K562 (cell line): Measurements from ENCODE around the gene FILIP1. TPM values are rescaled to one million over a fixed set of nuclear protein-coding genes. Genes with fewer than 3 reads are reported as not detected.

Source experiments
- ATAC-seq: fragments of 200-7000 bp; cut with Tn5 transposase; 3 replicates; pipeline ENCODE4 v1.9.1; 2020; ENCODE audit warnings: moderate library complexity
- BruUV-seq: library from RNA; stranded (reverse); fragments of 400-500 nt; replicated peaks from 2 replicates; lab custom pipeline; 2021; lab: Mats Ljungman, UMichigan
- CTCF ChIA-PET: fragments of 300-600 bp; formaldehyde crosslinking; extraction: SDS; loops from one replicate; lab custom pipeline; 2021; ENCODE audit warnings: low intra/inter-chr PET ratio; lab: Yijun Ruan, JAX
- POLR2A ChIA-PET: fragments of 300-600, 350-650 bp; sonication (Branson Sonifier 250); formaldehyde crosslinking; extraction: SDS; loops from one replicate; lab custom pipeline; 2021; ENCODE audit warnings: antibody characterized with exemption, inconsistent platforms; lab: Yijun Ruan, JAX
- DNase-seq, 4 experiments: peaks; one replicate each; pipeline versions ENCODE4 v3.0.0 to v3.0.0-alpha.2; 2011 to 2018; ENCODE audit warnings: low spot score in 3 of 4, mixed read lengths in 3 of 4; ENCODE audit errors: extremely low read depth in 1 of 4
- FAIRE-seq: peaks from 2 replicates; lab custom pipeline; 2011; peaks lifted over from hg19 to GRCh38; lab: Jason Lieb, UNC
- H2AFZ ChIP-seq: 2 replicates; pipeline ENCODE4 v1.6.0; 2011; ENCODE audit warnings: low read depth, low read length, control low read depth, inconsistent platforms
- H3K27ac ChIP-seq: fragments of 200-600 bp; 3 replicates; pipeline ENCODE4 v1.8.0; 2011; ENCODE audit warnings: low read depth, mild to moderate bottlenecking, control low read depth, inconsistent platforms, low read length, moderate library complexity, mixed read lengths; ENCODE audit errors: extremely low read depth
- H3K27me3 ChIP-seq, 2 experiments: fragments of 300-600 bp in 1 of 2; 2 replicates in 1 of 2; 3 replicates in 1 of 2; pipeline versions ENCODE4 v1.6.0 to v1.8.0; 2011; ENCODE audit warnings: inconsistent platforms in 2 of 2, low read length in 2 of 2, mild to moderate bottlenecking in 1 of 2, mixed read lengths in 1 of 2, moderate library complexity in 1 of 2; ENCODE audit not compliant: control insufficient read depth in 2 of 2, insufficient read depth in 2 of 2
- H3K36me3 ChIP-seq: fragments of 300-600 bp; 3 replicates; pipeline ENCODE4 v1.8.0; 2011; ENCODE audit warnings: mild to moderate bottlenecking, low read length, inconsistent platforms; ENCODE audit not compliant: control insufficient read depth, insufficient read depth
- H3K4me1 ChIP-seq, 2 experiments: fragments of 200-600 bp in 1 of 2; replicated peaks in 1 of 2; 2 replicates in 1 of 2; 3 replicates in 1 of 2; pipeline versions ENCODE4 v1.5.1 to v1.8.0; 2011; ENCODE audit warnings: inconsistent platforms in 2 of 2, low read length in 2 of 2, mild to moderate bottlenecking in 1 of 2, mixed read lengths in 1 of 2, moderate library complexity in 1 of 2; ENCODE audit not compliant: control insufficient read depth in 2 of 2, insufficient read depth in 2 of 2
- H3K4me2 ChIP-seq: 2 replicates; pipeline ENCODE4 v1.6.1; 2011; ENCODE audit warnings: low read length, control low read depth, inconsistent platforms, mixed read lengths; ENCODE audit not compliant: insufficient read depth
- H3K4me3 ChIP-seq: fragments of 200-600 bp; sonication (generic), shearing (Covaris generic); 2 replicates; pipeline ENCODE4 v1.5.1; 2016; ENCODE audit warnings: control low read depth, inconsistent platforms
- H3K79me2 ChIP-seq: fragments of 200-600 bp; 3 replicates; pipeline ENCODE4 v1.8.0; 2011; ENCODE audit warnings: low read length, inconsistent platforms; ENCODE audit not compliant: control insufficient read depth, insufficient read depth
- H3K9ac ChIP-seq, 2 experiments: 2 replicates each; pipeline versions ENCODE4 v1.6.0 to v1.6.1; 2011; ENCODE audit warnings: low read depth in 2 of 2, low read length in 2 of 2, control low read depth in 1 of 2, inconsistent platforms in 1 of 2, mild to moderate bottlenecking in 1 of 2, mixed read lengths in 1 of 2; ENCODE audit not compliant: insufficient read depth in 1 of 2
- H3K9me1 ChIP-seq: one replicate; pipeline ENCODE4 v1.6.0; 2011; ENCODE audit warnings: inconsistent platforms, mild to moderate bottlenecking, low read length, moderate library complexity; ENCODE audit not compliant: control insufficient read depth, insufficient read depth
- H3K9me3 ChIP-seq: replicated peaks from 2 replicates; pipeline ENCODE4 v1.5.1; 2011; ENCODE audit warnings: low read depth, low read length, inconsistent platforms; ENCODE audit not compliant: control insufficient read depth, insufficient read depth
- H4K20me1 ChIP-seq: replicated peaks from 2 replicates; pipeline ENCODE4 v1.6.1; 2011; ENCODE audit warnings: low read length, inconsistent platforms, mixed read lengths; ENCODE audit not compliant: control insufficient read depth, insufficient read depth
- ARNT ChIP-seq, 2 experiments: fragments of 450-650 bp; IDR thresholded peaks; 2 replicates each; pipeline ENCODE4 v1.6.1; 2016; ENCODE audit warnings: mild to moderate bottlenecking in 1 of 2
- CBX1 ChIP-seq: sonication (generic); IDR thresholded peaks from 2 replicates; pipeline ENCODE4 v1.6.1; 2016; ENCODE audit warnings: antibody characterized with exemption, low read depth, mild to moderate bottlenecking
- CTCFL ChIP-seq: IDR thresholded peaks from 2 replicates; pipeline ENCODE4 v1.6.1; 2011; ENCODE audit warnings: borderline replicate concordance, low read depth, mild to moderate bottlenecking, moderate library complexity, low read length; ENCODE audit not compliant: insufficient read depth, poor library complexity, severe bottlenecking
- EHMT2 ChIP-seq: fragments of 450-650 bp; IDR thresholded peaks from 2 replicates; pipeline ENCODE4 v1.6.1; 2018; ENCODE audit warnings: antibody characterized with exemption
- ESRRA ChIP-seq: fragments of 450-650 bp; IDR thresholded peaks from 2 replicates; pipeline ENCODE4 v1.6.1; 2014; ENCODE audit warnings: low read depth, mild to moderate bottlenecking, moderate library complexity, borderline replicate concordance
- GABPB2 ChIP-seq: fragments of 250-450 bp; sonication (Bioruptor Pico); conservative IDR thresholded peaks from 2 replicates; pipeline ENCODE4 v1.5.1; 2021; ENCODE audit warnings: mild to moderate bottlenecking
- KAT8 ChIP-seq: fragments of 450-650 bp; IDR thresholded peaks from 2 replicates; pipeline ENCODE4 v1.6.1; 2016; ENCODE audit warnings: low read depth, mild to moderate bottlenecking
- KLF10 ChIP-seq: fragments of 250-450 bp; sonication (Bioruptor Pico); IDR thresholded peaks from 2 replicates; pipeline ENCODE4 v1.6.1; 2021; ENCODE audit warnings: matching md5 sums
- MITF ChIP-seq: IDR thresholded peaks from 2 replicates; pipeline ENCODE4 v1.6.1; 2014; ENCODE audit warnings: antibody characterized with exemption
- MTA1 ChIP-seq: fragments of 450-650 bp; IDR thresholded peaks from 2 replicates; pipeline ENCODE4 v1.6.1; 2017; ENCODE audit warnings: borderline replicate concordance
- NBN ChIP-seq: fragments of 450-650 bp; IDR thresholded peaks from 2 replicates; pipeline ENCODE4 v1.6.1; 2016; ENCODE audit warnings: low read depth, mild to moderate bottlenecking
- NR3C1 ChIP-seq: sonication (generic); formaldehyde crosslinking; IDR thresholded peaks from 2 replicates; pipeline ENCODE4 v1.8.1; 2022; ENCODE audit warnings: missing genetic modification reagents
- PRPF4 ChIP-seq: fragments of 200-400 bp; formaldehyde crosslinking; IDR thresholded peaks from one replicate; pipeline ENCODE4 v1.6.1; 2017; ENCODE audit warnings: low read length, low read depth, mild to moderate bottlenecking; ENCODE audit not compliant: insufficient read depth, poor library complexity, severe bottlenecking
- RAD21 ChIP-seq, 2 experiments: fragments of 250-450 bp in 1 of 2; fragments of 450-650 bp in 1 of 2; sonication (Bioruptor Pico) in 1 of 2; formaldehyde crosslinking in 1 of 2; IDR thresholded peaks in 1 of 2; conservative IDR thresholded peaks in 1 of 2; 2 replicates each; pipeline versions ENCODE4 v1.4.0 to v1.8.0; 2020 to 2022; ENCODE audit warnings: mild to moderate bottlenecking in 2 of 2, moderate library complexity in 1 of 2
- TSC22D4 ChIP-seq: fragments of 450-650 bp; IDR thresholded peaks from 2 replicates; pipeline ENCODE4 v1.6.1; 2016; ENCODE audit warnings: missing genetic modification characterization, missing biosample characterization, control low read depth
- XRCC3 ChIP-seq: fragments of 450-650 bp; IDR thresholded peaks from 2 replicates; pipeline ENCODE4 v1.6.1; 2017; ENCODE audit warnings: mild to moderate bottlenecking, moderate library complexity
- ZNF589 ChIP-seq: fragments of 200-800 bp; sonication (Bioruptor generic); IDR thresholded peaks from 2 replicates; pipeline ENCODE4 v1.6.1; 2016; ENCODE audit warnings: low read depth, missing genetic modification characterization, missing compliant biosample characterization
- ZNF75A ChIP-seq: fragments of 450-650 bp; formaldehyde crosslinking; IDR thresholded peaks from 2 replicates; pipeline ENCODE4 v1.4.0; 2020; ENCODE audit warnings: mild to moderate bottlenecking
- WGBS: fragments of 100-300 bp; shearing (Covaris generic); methylation state at CpG from one replicate; pipeline ENCODE4 v1.1.6; 2016; ENCODE audit warnings: low coverage, mixed read lengths; ENCODE audit not compliant: insufficient coverage; ENCODE audit errors: missing lambda C conversion rate; 5-methylcytosine and 5-hydroxymethylcytosine counted together
- in situ Hi-C: fragments of 300-500 bp; cut with MboI; formaldehyde crosslinking; loops from 4 replicates; pipeline ENCODE4 v1.15.0; 2018; ENCODE audit warnings: inconsistent platforms, mixed read lengths
- intact Hi-C: fragments of 100-400 bp; cut with micrococcal nuclease; formaldehyde crosslinking; loops from 2 replicates; pipeline ENCODE4 v1.14.2; 2022
- polyA plus RNA-seq, 8 experiments: library from polyadenylated mRNA; depleted of rRNA in 4 of 8; stranded (reverse) in 5 of 8; unstranded in 3 of 8; fragments of >200 nt; fragmentation: Nextera tagmentation in 2 of 8; fragmentation: Illumina TruSeq in 1 of 8; extraction: Ambion mirVana in 2 of 8; extraction: Trizol in 1 of 8; gene quantifications; 2 replicates each; pipeline versions ENCODE4 v1.2.1 to v1.2.3, GENCODE V29; 2011 to 2014; ENCODE audit warnings: inconsistent platforms in 1 of 8, missing spikeins in 1 of 8
- total RNA-seq, 7 experiments: library from RNA; depleted of rRNA in 6 of 7; stranded (reverse); fragments of >200 nt in 6 of 7; fragmentation: Illumina TruSeq in 2 of 7; extraction: Trizol in 2 of 7; gene quantifications; 2 replicates each; pipeline versions ENCODE4 v1.2.1 to v1.2.3, GENCODE V29; 2011 to 2021; ENCODE audit warnings: low replicate concordance in 1 of 7
- TF ChIP-seq, protein P1 (sequence below): fragments of 200-400 bp; formaldehyde crosslinking; IDR thresholded peaks from 2 replicates; pipeline ENCODE4 v1.6.1; 2017; ENCODE audit warnings: mild to moderate bottlenecking, low read depth, low read length, moderate library complexity

Gene FILIP1
- total and polyA plus RNA-seq, 9 of the 15 experiments (the other 6 are each of a cell fraction or from before 2014, with no cell fraction given): 0.03 to 0.25 (median 0.10) TPM; not detected in 1

GRCh38 chr6:75516757-75517156 lies 23.2 kb upstream of the FILIP1 start:
- Histone ChIP-seq H3K4me1 (no peaks in the 10 kb centered on the region), H3K27ac (no peak overlapping the region), H3K79me2 (no peaks in the 10 kb centered on the region), H3K4me2 (no peak overlapping the region), H3K9me1 (no peaks in the 10 kb centered on the region), H3K36me3 (no peaks in the 10 kb centered on the region), H4K20me1 (no peaks in the 10 kb centered on the region), H3K27me3 (no peaks in the 10 kb centered on the region), H2AFZ (no peak overlapping the region), H3K9me3 (no peaks in the 10 kb centered on the region), H3K9ac (no peak overlapping the region), H3K4me3 (no peak overlapping the region)
- CTCF ChIA-PET: no interaction called here
- intact Hi-C loops (no loop called here), in situ Hi-C loops (no loop called here)
- BruUV-seq: no TSS peak
- WGBS: 3% methylated on average over 2 of the region's 2 CpGs
- ATAC-seq (peak; percentile 66), DNase-seq (no peak), FAIRE-seq (no peak)
- POLR2A ChIA-PET: interaction anchor here (0.7 kb wide), 1 partner anchor 293 kb away, joined by 3 read pairs; no protein-coding TSS in a partner anchor
- peak in 1 of 2 experiments; percentile 41; a peak in 1 of 4 replicates for TF ChIP-seq RAD21 (CRISPR knock-in tag; conservative IDR thresholded peaks at IDR 0.05 in 1 of 2, IDR thresholded peaks at IDR 0.05 in 1 of 2)
- no peak for TF ChIP-seq XRCC3
- TF ChIP-seq NBN: no peak
- no peak for TF ChIP-seq ZNF589 (CRISPR knock-in tag)
- no peak for TF ChIP-seq TSC22D4
- no peak for TF ChIP-seq PRPF4
- TF ChIP-seq ARNT (IDR thresholded peaks at IDR 0.05): no peak
- TF ChIP-seq MTA1: no peak
- no peak for TF ChIP-seq KLF10 (CRISPR knock-in tag)
- no peak for TF ChIP-seq MITF
- no peak for TF ChIP-seq GABPB2
- no peak for TF ChIP-seq EHMT2
- TF ChIP-seq NR3C1 (CRISPR knock-in tag): no peak
- TF ChIP-seq ZNF75A (CRISPR knock-in tag): no peak
- TF ChIP-seq CTCFL: no peak
- no peak for TF ChIP-seq ESRRA
- no peak for TF ChIP-seq CBX1
- TF ChIP-seq, protein P1, sequence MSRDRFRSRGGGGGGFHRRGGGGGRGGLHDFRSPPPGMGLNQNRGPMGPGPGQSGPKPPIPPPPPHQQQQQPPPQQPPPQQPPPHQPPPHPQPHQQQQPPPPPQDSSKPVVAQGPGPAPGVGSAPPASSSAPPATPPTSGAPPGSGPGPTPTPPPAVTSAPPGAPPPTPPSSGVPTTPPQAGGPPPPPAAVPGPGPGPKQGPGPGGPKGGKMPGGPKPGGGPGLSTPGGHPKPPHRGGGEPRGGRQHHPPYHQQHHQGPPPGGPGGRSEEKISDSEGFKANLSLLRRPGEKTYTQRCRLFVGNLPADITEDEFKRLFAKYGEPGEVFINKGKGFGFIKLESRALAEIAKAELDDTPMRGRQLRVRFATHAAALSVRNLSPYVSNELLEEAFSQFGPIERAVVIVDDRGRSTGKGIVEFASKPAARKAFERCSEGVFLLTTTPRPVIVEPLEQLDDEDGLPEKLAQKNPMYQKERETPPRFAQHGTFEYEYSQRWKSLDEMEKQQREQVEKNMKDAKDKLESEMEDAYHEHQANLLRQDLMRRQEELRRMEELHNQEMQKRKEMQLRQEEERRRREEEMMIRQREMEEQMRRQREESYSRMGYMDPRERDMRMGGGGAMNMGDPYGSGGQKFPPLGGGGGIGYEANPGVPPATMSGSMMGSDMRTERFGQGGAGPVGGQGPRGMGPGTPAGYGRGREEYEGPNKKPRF: no peak
- no peak for TF ChIP-seq KAT8
